Left forelimb (tissue), 1 donor: ENCODE data around the gene AGTR1.
"Not testable (repeated sequence)": the region's sequence is repeated elsewhere in the genome, so short reads cannot be mapped to it uniquely, and the experiment has no call there.

ENCODE experiments used
- DNase-seq: peaks from one replicate; pipeline ENCODE4 v3.0.0-alpha.2; 2018; ENCODE audit warnings: low spot score

The AGTR1 gene

GRCh38 chr3:148758303-148758884 is 60.7 kb downstream of the AGTR1 start:
- DNase-seq: no peak

- no peak for DNase-seq
Measured at GRCh38 chr3:148759430-148759829, 61.7 kb downstream of the AGTR1 start.

- no peak for DNase-seq
Measured at GRCh38 chr3:148763156-148763680, 65.5 kb downstream of the AGTR1 start.

GRCh38 chr3:148763986-148764935 is 66.6 kb downstream of the AGTR1 start:
- DNase-seq: no peak

- DNase-seq: no peak
Measured at GRCh38 chr3:148772361-148772760, 74.7 kb downstream of the AGTR1 start.

- DNase-seq: no peak
Measured at GRCh38 chr3:148772835-148773234, 75.1 kb downstream of the AGTR1 start.

GRCh38 chr3:148773805-148774204 is 76.1 kb downstream of the AGTR1 start:
- no peak for DNase-seq

- no peak for DNase-seq
Measured at GRCh38 chr3:148778926-148779325, 81.2 kb downstream of the AGTR1 start.

GRCh38 chr3:148785026-148785425 is 87.3 kb downstream of the AGTR1 start:
- DNase-seq: not testable (repeated sequence)

GRCh38 chr3:148786159-148786558 is 88.5 kb downstream of the AGTR1 start:
- not testable (repeated sequence) for DNase-seq

GRCh38 chr3:148789146-148789545 is 91.4 kb downstream of the AGTR1 start:
- DNase-seq: no peak

GRCh38 chr3:148789906-148790305 is 92.2 kb downstream of the AGTR1 start:
- DNase-seq: no peak

GRCh38 chr3:148790370-148790769 is 92.7 kb downstream of the AGTR1 start:
- no peak for DNase-seq

GRCh38 chr3:148790851-148791735 is 93.4 kb downstream of the AGTR1 start:
- peak; percentile 75 for DNase-seq

GRCh38 chr3:148791920-148792319 is 94.2 kb downstream of the AGTR1 start:
- no peak for DNase-seq

GRCh38 chr3:148792516-148792915 is 94.8 kb downstream of the AGTR1 start:
- no peak for DNase-seq
